ENCODE measurements around the gene NUDT3.

DNA sequence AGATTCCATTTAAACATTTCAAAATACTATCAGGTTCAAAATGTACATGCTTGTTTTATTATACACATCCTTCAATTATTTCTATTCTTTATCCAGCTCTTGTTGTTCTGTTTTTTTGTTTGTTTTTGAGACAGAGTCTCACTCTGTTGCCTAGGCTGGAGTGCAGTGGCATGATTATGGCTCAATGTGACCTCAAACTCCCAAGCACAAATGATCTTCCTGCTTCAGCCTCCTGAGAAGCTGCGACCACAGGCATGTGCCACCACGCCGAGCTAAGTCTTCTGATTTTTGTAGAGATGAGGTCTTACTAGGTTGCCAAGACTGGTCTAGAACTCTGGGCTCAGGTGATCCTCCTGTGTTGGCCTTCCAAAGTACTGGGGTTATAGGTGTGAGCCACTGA, 99.5 kb downstream of the NUDT3 start:
- no peak for TF ChIP-seq GABPA (IDR thresholded peaks at IDR 0.05; ENCODE audit: low read depth)
- no peak for TF ChIP-seq NRF1 (IDR thresholded peaks at IDR 0.05; ENCODE audit: low read depth, low read length)
- TF ChIP-seq, protein P1, sequence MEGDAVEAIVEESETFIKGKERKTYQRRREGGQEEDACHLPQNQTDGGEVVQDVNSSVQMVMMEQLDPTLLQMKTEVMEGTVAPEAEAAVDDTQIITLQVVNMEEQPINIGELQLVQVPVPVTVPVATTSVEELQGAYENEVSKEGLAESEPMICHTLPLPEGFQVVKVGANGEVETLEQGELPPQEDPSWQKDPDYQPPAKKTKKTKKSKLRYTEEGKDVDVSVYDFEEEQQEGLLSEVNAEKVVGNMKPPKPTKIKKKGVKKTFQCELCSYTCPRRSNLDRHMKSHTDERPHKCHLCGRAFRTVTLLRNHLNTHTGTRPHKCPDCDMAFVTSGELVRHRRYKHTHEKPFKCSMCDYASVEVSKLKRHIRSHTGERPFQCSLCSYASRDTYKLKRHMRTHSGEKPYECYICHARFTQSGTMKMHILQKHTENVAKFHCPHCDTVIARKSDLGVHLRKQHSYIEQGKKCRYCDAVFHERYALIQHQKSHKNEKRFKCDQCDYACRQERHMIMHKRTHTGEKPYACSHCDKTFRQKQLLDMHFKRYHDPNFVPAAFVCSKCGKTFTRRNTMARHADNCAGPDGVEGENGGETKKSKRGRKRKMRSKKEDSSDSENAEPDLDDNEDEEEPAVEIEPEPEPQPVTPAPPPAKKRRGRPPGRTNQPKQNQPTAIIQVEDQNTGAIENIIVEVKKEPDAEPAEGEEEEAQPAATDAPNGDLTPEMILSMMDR (IDR thresholded peaks at IDR 0.05), result no peak
- TF ChIP-seq RCOR1 (IDR thresholded peaks at IDR 0.05; ENCODE audit: low read length), result no peak
- TF ChIP-seq POLR2AphosphoS5 (IDR thresholded peaks at IDR 0.05; ENCODE audit: low read depth, low read length), result no peak
- TF ChIP-seq, protein P2, sequence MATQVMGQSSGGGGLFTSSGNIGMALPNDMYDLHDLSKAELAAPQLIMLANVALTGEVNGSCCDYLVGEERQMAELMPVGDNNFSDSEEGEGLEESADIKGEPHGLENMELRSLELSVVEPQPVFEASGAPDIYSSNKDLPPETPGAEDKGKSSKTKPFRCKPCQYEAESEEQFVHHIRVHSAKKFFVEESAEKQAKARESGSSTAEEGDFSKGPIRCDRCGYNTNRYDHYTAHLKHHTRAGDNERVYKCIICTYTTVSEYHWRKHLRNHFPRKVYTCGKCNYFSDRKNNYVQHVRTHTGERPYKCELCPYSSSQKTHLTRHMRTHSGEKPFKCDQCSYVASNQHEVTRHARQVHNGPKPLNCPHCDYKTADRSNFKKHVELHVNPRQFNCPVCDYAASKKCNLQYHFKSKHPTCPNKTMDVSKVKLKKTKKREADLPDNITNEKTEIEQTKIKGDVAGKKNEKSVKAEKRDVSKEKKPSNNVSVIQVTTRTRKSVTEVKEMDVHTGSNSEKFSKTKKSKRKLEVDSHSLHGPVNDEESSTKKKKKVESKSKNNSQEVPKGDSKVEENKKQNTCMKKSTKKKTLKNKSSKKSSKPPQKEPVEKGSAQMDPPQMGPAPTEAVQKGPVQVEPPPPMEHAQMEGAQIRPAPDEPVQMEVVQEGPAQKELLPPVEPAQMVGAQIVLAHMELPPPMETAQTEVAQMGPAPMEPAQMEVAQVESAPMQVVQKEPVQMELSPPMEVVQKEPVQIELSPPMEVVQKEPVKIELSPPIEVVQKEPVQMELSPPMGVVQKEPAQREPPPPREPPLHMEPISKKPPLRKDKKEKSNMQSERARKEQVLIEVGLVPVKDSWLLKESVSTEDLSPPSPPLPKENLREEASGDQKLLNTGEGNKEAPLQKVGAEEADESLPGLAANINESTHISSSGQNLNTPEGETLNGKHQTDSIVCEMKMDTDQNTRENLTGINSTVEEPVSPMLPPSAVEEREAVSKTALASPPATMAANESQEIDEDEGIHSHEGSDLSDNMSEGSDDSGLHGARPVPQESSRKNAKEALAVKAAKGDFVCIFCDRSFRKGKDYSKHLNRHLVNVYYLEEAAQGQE (IDR thresholded peaks at IDR 0.05; ENCODE audit: low read depth, low read length), result no peak
- TF ChIP-seq EZH2phosphoT487 (IDR thresholded peaks at IDR 0.05; ENCODE audit: borderline replicate concordance, low read depth), result no peak
- TF ChIP-seq SMC3 (IDR thresholded peaks at IDR 0.05; ENCODE audit: low read depth, low read length), result no peak
- no peak for TF ChIP-seq SIN3A (IDR thresholded peaks at IDR 0.05; ENCODE audit: borderline replicate concordance, low read depth, low read length)
